Type B pancreatic cell (in vitro differentiated cells): ENCODE data around the gene CLMN. TPM values are rescaled to one million over a fixed set of nuclear protein-coding genes. Genes with fewer than 3 reads are reported as not detected.
A peak's percentile ranks its signal among the peaks of the same experiment; 100 is the strongest.

Experiments used
- DNase-seq: peaks from one replicate; pipeline ENCODE4 v3.0.0; 2021; ENCODE audit warnings: mixed read lengths; ENCODE audit not compliant: unreplicated experiment; ENCODE audit errors: extremely low spot score
- H3K27ac Mint-ChIP-seq: 2 replicates; pipeline ENCODE4 v1.8.0; 2021; ENCODE audit warnings: mild to moderate bottlenecking, mixed read lengths
- H3K27me3 Mint-ChIP-seq: 2 replicates; pipeline ENCODE4 v1.8.0; 2021; ENCODE audit warnings: mixed read lengths
- H3K36me3 Mint-ChIP-seq: 2 replicates; pipeline ENCODE4 v1.8.0; 2021; ENCODE audit warnings: mixed read lengths
- H3K4me1 Mint-ChIP-seq: one replicate; pipeline ENCODE4 v1.8.0; 2021; ENCODE audit warnings: mixed read lengths; ENCODE audit not compliant: unreplicated experiment
- H3K4me3 Mint-ChIP-seq: 2 replicates; pipeline ENCODE4 v1.8.0; 2021; ENCODE audit warnings: mild to moderate bottlenecking, mixed read lengths
- H3K9me3 Mint-ChIP-seq: 2 replicates; pipeline ENCODE4 v1.8.0; 2021; ENCODE audit warnings: mixed read lengths
- total RNA-seq: library from RNA; stranded (reverse); gene quantifications from 2 replicates; pipeline ENCODE4 v1.2.1, GENCODE V29; 2021; ENCODE audit warnings: low replicate concordance
- TF ChIP-seq, protein P1 (sequence below): fragments of 200-600 bp; sonication (generic); conservative IDR thresholded peaks from 2 replicates; pipeline ENCODE4 v1.5.0; 2021; ENCODE audit warnings: antibody characterized with exemption, mild to moderate bottlenecking

Gene CLMN
- total RNA-seq, 1 donor from 2014 or later: 23.0 TPM

DNA sequence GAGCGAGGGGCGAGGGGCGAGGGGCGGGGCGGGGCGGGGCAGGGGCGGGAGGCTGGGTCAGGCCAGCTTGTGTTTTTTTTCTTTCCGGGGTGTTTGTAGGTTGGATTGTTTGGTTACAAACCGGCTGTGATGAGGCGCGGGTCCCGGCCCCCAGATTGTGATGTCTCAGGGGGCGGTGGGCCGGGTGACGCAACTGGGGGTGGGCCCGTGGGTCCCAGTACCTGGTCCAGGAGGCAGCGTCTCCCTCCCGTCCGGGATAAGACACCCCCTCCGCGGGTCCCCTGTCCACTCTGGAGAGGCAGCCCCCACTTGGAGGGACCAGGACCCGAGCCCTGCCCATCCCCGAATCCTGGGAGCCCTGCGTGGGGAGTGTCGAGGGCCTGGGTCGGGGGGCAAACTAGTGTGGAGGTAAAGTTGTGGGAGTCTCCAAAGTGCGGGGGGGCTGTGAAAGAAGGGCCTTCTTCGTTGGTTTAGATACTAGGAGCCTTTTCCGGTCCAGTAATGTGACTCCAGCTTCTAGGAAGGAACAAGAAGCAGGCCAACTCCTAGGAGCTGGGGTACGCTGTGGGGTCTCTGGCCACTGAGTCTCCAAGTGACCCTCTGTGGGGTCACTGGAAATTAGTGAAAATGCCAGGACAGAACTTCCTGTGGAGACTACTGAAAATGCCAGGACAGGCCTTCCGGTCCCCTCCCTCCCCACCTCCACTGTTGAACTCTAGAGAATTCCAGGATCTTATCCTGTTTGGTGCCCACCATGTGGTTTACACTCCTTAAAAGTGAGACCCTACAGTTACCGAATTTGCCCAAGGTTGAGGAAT lies 579 bp upstream of the CLMN start:
- TF ChIP-seq, protein P1, sequence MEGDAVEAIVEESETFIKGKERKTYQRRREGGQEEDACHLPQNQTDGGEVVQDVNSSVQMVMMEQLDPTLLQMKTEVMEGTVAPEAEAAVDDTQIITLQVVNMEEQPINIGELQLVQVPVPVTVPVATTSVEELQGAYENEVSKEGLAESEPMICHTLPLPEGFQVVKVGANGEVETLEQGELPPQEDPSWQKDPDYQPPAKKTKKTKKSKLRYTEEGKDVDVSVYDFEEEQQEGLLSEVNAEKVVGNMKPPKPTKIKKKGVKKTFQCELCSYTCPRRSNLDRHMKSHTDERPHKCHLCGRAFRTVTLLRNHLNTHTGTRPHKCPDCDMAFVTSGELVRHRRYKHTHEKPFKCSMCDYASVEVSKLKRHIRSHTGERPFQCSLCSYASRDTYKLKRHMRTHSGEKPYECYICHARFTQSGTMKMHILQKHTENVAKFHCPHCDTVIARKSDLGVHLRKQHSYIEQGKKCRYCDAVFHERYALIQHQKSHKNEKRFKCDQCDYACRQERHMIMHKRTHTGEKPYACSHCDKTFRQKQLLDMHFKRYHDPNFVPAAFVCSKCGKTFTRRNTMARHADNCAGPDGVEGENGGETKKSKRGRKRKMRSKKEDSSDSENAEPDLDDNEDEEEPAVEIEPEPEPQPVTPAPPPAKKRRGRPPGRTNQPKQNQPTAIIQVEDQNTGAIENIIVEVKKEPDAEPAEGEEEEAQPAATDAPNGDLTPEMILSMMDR: no peak

GRCh38 chr14:95318399-95319311 lies 1.1 kb downstream of the CLMN start:
- Mint-ChIP-seq H3K9me3 (no peaks in the 10 kb centered on the region), H3K4me3 (peak overlapping the region; percentile 85), H3K27me3 (peaks cover 8% of the 10 kb centered on the region), H3K27ac (peak overlapping the region; percentile 34), H3K36me3 (no peaks in the 10 kb centered on the region), H3K4me1 (peaks cover 37% of the 10 kb centered on the region)
- DNase-seq: no peak
- TF ChIP-seq, protein P1: no peak

More for the DNA sequence above, 579 bp upstream of the CLMN start:
- DNase-seq: no peak
- H3K4me1 Mint-ChIP-seq: peaks cover 30% of the 10 kb centered on the region
- H3K27me3 Mint-ChIP-seq: peaks cover 8% of the 10 kb centered on the region
- peak overlapping the region; percentile 74 for H3K4me3 Mint-ChIP-seq
- H3K36me3 Mint-ChIP-seq: no peaks in the 10 kb centered on the region
- no peaks in the 10 kb centered on the region for H3K9me3 Mint-ChIP-seq
- H3K27ac Mint-ChIP-seq: no peak overlapping the region

- no peak for DNase-seq
- Mint-ChIP-seq H3K27me3 (peaks cover 8% of the 10 kb centered on the region), H3K4me1 (peaks cover 42% of the 10 kb centered on the region), H3K27ac (peak overlapping the region; percentile 11), H3K9me3 (no peaks in the 10 kb centered on the region), H3K4me3 (peak overlapping the region; percentile 85), H3K36me3 (no peaks in the 10 kb centered on the region)
- TF ChIP-seq, protein P1: no peak
Observed at GRCh38 chr14:95317817-95318343, 1.8 kb downstream of the CLMN start.

- H3K27ac Mint-ChIP-seq: no peak overlapping the region
- peaks cover 3% of the 10 kb centered on the region for H3K36me3 Mint-ChIP-seq
- H3K27me3 Mint-ChIP-seq: peaks cover 8% of the 10 kb centered on the region
Observed at GRCh38 chr14:95316821-95317220, 2.9 kb downstream of the CLMN start.

GRCh38 chr14:95315579-95315978 lies 4.1 kb downstream of the CLMN start:
- TF ChIP-seq, protein P1: no peak
- H3K27me3 Mint-ChIP-seq: peaks cover 8% of the 10 kb centered on the region
- peaks cover 26% of the 10 kb centered on the region for H3K4me1 Mint-ChIP-seq
- H3K4me3 Mint-ChIP-seq: no peak overlapping the region
- no peak for DNase-seq
- H3K36me3 Mint-ChIP-seq: peaks cover 3% of the 10 kb centered on the region
- H3K9me3 Mint-ChIP-seq: no peaks in the 10 kb centered on the region
- H3K27ac Mint-ChIP-seq: no peak overlapping the region

More at GRCh38 chr14:95316821-95317220, 2.9 kb downstream of the CLMN start:
- Mint-ChIP-seq H3K4me3 (peak overlapping the region; percentile 29), H3K9me3 (no peaks in the 10 kb centered on the region), H3K4me1 (peaks cover 39% of the 10 kb centered on the region)
- TF ChIP-seq, protein P1: no peak
- no peak for DNase-seq
